AG09309 (cell line): ENCODE data around the gene PRELP.

Source experiments
- DNase-seq: peaks from one replicate; pipeline ENCODE4 v3.0.0-alpha.2; 2010; ENCODE audit warnings: low read depth
- H3K4me3 ChIP-seq: 2 replicates; pipeline ENCODE4 v1.5.1; 2011; ENCODE audit warnings: mild to moderate bottlenecking, low read depth, low read length, moderate library complexity; ENCODE audit not compliant: control insufficient read depth
- TF ChIP-seq, protein P1 (sequence below): IDR thresholded peaks from 2 replicates; pipeline ENCODE4 v1.5.1; 2011; ENCODE audit warnings: mild to moderate bottlenecking, low read depth, low read length, inconsistent platforms; ENCODE audit not compliant: insufficient read depth, control insufficient read depth; ENCODE audit errors: missing control alignments

Gene PRELP

DNA sequence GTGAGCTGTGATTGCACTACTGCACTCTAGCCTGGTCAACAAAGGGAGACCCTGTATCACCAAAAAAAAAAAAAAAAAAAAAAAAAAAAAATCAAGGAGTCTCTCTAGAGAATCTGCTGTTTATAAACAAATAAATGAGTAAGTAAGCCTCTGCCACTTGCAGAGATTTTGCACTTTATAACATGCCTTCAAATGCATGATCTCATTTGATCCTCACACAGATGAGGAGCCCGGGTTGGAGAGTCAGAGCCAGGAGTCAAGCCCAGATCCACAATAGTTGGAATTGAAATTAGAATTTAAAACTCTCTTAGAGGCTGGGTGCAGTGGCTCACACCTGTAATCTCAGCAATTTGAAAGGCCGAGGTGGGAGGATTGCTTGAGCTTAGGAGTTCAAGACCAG lies 4.0 kb downstream of the PRELP start:
- TF ChIP-seq, protein P1, sequence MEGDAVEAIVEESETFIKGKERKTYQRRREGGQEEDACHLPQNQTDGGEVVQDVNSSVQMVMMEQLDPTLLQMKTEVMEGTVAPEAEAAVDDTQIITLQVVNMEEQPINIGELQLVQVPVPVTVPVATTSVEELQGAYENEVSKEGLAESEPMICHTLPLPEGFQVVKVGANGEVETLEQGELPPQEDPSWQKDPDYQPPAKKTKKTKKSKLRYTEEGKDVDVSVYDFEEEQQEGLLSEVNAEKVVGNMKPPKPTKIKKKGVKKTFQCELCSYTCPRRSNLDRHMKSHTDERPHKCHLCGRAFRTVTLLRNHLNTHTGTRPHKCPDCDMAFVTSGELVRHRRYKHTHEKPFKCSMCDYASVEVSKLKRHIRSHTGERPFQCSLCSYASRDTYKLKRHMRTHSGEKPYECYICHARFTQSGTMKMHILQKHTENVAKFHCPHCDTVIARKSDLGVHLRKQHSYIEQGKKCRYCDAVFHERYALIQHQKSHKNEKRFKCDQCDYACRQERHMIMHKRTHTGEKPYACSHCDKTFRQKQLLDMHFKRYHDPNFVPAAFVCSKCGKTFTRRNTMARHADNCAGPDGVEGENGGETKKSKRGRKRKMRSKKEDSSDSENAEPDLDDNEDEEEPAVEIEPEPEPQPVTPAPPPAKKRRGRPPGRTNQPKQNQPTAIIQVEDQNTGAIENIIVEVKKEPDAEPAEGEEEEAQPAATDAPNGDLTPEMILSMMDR: no peak
- DNase-seq: no peak
- H3K4me3 ChIP-seq: no peak overlapping the region

DNA sequence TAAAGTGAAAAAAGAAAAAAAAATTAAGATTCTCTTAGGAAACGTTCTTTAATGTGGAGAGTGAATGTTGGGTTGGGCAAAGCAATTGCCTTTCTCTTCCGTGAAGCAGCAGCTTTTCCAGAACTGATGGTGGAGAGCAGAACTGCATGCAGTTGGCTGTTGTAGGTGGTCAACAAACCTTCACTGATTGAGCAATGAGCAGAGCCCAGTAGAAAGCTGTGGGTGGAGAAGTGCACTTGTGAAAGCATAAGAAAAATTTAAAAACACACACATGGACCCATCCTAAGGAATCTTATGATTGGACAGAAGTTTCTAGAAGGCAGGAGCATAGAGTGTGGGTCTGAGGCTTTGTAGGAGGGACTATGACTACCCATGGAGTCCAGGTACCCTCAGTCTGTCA lies 4.5 kb downstream of the PRELP start:
- H3K4me3 ChIP-seq: no peak overlapping the region
- peak; percentile 52 for DNase-seq

DNA sequence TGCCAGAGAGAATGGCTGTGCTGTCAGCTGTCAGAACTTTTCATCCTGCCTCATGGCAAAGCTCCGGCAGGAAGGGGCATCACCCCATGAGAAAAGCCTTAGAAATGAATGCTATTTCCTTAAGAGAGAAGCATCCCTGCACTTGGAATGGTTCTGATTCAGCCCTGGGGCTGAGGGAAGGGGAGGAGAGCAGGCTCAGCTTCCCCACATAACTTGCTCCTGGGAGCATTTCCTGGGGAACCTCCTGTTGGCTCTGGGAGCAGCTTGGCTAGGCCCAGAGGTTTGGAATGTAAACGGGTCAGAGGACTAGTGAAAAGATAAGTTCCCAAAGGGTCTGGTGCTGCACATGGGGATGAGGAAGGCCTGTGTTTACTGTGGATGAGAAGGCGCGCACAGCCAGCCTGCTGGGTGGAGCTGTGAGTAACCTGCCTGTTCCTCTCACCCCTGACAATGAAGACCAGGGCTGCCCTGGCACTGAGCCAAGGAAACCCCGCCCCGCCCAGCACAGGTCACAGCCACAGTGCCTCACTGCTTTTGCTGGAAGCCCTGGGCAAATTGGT lies 5.0 kb downstream of the PRELP start:
- H3K4me3 ChIP-seq: no peak overlapping the region
- TF ChIP-seq, protein P1: no peak
- peak; percentile 86 for DNase-seq

More for the DNA sequence above, 4.5 kb downstream of the PRELP start:
- TF ChIP-seq, protein P1: peak; percentile 13

DNA sequence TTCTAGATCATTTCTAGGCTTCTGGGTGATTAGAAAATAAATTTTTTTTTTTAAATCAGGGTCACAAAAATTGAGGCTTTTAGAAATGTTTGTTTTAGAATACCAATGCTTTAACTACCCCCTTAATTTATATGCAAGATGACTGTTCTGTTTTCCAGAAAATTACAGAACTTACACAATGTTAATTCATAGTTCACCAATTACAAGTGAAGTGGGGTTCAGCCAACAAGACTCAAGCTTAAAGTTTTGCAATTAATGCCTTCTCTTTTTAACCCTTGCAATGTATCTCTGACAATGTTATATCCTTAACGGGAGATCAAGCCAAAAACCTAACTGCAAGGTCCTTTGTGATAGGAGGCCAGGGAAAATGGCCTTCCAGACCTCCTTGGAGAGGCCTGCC lies 5.6 kb downstream of the PRELP start:
- no peak for DNase-seq
- H3K4me3 ChIP-seq: no peak overlapping the region
- TF ChIP-seq, protein P1: no peak

DNA sequence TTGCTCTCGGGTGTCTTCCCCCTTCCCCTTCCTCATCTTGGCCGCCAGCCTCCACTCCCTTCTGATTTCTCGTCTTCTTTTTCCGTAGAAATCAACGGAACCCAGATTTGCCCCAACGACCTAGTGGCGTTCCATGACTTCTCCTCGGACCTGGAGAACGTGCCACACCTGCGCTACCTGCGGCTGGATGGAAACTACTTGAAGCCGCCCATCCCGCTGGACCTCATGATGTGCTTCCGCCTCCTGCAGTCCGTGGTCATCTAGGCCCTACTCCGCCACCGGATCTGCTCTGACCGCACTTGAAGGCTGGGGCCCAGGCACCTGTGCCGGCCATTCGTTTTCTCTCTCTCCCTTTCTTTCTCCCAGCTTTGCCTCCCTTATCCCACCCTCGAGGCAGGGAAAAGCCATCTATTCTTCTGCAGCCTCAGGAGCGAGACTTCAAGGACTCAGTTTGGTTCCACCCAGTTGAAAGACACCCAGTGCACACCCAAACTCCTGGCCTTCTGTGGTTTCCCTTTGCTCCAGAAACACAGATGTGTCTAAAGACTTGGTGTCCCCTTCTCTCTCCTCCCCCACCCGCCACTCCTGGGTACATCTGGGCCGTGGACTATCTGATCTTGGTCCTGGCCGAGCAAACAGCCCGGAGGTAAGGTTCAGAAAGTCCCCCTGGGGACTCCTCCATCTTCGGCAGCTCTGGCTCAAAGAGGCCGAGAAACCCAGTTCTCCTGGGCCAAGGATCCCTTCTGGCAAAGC lies 11.2 kb downstream of the PRELP start:
- TF ChIP-seq, protein P1: no peak
- peak overlapping the region; percentile 33 for H3K4me3 ChIP-seq

DNA sequence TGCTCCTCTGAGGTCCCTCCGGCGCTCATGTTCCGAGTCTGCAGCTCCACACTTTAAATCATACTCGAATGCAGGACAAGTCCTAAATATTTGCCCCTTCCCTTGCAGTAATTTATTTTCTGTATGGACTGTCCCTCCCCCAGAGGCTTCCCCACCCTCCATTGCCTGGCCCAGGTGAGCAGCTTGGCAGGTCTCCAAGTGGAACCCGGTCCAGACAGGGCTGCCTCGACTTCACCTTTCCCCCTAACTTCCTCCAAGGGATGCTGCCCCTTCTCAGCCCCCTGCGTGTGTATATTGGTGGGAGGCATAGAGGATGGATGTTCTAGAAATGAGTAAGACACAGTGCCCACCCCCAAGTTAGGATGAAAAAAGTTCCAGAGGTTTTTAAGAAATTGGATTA lies 12.9 kb downstream of the PRELP start:
- TF ChIP-seq, protein P1: no peak

More for the DNA sequence above, 11.2 kb downstream of the PRELP start:
- DNase-seq: no peak

More for the DNA sequence above, 12.9 kb downstream of the PRELP start:
- no peak for DNase-seq
- H3K4me3 ChIP-seq: no peak overlapping the region
